ENCODE measurements around the gene CDC42EP4. TPM values are rescaled to one million over a fixed set of nuclear protein-coding genes. Genes with fewer than 3 reads are reported as not detected.

The CDC42EP4 gene
- total RNA-seq, 2 experiments from 2014 or later, result 0.58 to 1.1 TPM

GRCh38 chr17:73350864-73351263, 39.1 kb upstream of the CDC42EP4 start:
- Mint-ChIP-seq H3K27ac (no peak overlapping the region), H3K4me3 (no peak overlapping the region), H3K27me3 (ENCODE audit: low read depth) (no peaks in the 10 kb centered on the region), H3K36me3 (ENCODE audit: low read depth) (no peaks in the 10 kb centered on the region), H3K9me3 (ENCODE audit: insufficient read depth) (no peaks in the 10 kb centered on the region), H3K4me1 (ENCODE audit: low read depth) (no peaks in the 10 kb centered on the region)
- ChIA-PET POLR2A (no interaction called here), CTCF (no interaction called here)
- no peak for ATAC-seq
- no peak for DNase-seq

DNA sequence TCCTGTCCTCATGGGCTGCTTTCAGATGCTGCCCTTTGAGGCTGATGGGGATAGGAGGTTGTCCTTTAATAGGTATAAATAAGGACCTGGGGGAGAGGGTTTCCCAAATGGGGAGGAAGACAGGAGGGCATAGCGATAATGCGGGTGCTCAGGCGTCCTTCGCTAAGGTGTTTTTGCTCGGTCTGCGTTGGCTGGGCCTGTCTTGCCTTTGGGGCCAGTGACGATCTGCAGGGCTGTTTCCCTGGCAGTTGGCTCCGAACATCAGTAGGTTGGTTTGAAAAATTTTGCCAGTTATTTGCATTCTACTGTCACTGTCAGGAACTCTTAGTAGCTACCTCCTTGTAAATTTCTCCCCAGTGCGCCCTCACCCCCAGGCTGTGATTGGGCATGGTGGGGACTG, 37.8 kb upstream of the CDC42EP4 start:
- Mint-ChIP-seq H3K27me3 (ENCODE audit: low read depth) (no peaks in the 10 kb centered on the region), H3K36me3 (ENCODE audit: low read depth) (no peaks in the 10 kb centered on the region), H3K9me3 (ENCODE audit: insufficient read depth) (no peaks in the 10 kb centered on the region), H3K27ac (no peak overlapping the region), H3K4me1 (ENCODE audit: low read depth) (no peaks in the 10 kb centered on the region), H3K4me3 (no peak overlapping the region)
- ChIA-PET CTCF (no interaction called here), POLR2A (no interaction called here)
- DNase-seq, result no peak
- no peak for ATAC-seq

DNA sequence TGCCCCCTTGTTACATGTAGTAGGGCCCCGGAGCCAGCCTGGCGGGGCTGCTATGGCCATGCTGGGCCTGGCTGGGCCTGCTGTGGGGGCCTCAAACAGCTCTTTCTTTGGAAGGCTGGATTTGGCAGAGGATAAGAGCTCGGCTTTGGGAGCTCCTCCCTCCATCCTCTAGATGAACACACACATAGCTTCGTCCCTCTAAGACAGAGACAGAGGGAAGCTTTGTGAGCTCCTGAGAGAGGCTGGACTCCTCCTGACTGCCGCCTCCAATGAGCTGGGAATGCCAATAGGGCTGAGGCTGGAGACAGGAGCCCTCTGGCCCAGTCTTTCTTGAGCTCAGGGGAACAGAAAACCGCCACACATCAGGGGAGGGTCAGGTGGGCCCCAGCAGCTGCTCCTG, 37.3 kb upstream of the CDC42EP4 start:
- no peak for ATAC-seq

GRCh38 chr17:73348829-73349095, 37.0 kb upstream of the CDC42EP4 start:
- no peaks in the 10 kb centered on the region for H3K4me1 Mint-ChIP-seq (ENCODE audit: low read depth)
- no peaks in the 10 kb centered on the region for H3K36me3 Mint-ChIP-seq (ENCODE audit: low read depth)
- H3K4me3 Mint-ChIP-seq, result no peak overlapping the region
- ATAC-seq (no peak), DNase-seq (no peak)
- ChIA-PET POLR2A (no interaction called here), CTCF (no interaction called here)
- H3K27ac Mint-ChIP-seq, result no peak overlapping the region
- no peaks in the 10 kb centered on the region for H3K9me3 Mint-ChIP-seq (ENCODE audit: insufficient read depth)
- no peaks in the 10 kb centered on the region for H3K27me3 Mint-ChIP-seq (ENCODE audit: low read depth)

More for the DNA sequence above, 37.3 kb upstream of the CDC42EP4 start:
- no peaks in the 10 kb centered on the region for H3K9me3 Mint-ChIP-seq (ENCODE audit: insufficient read depth)
- DNase-seq, result no peak
- no peaks in the 10 kb centered on the region for H3K36me3 Mint-ChIP-seq (ENCODE audit: low read depth)
- H3K27me3 Mint-ChIP-seq (ENCODE audit: low read depth), result no peaks in the 10 kb centered on the region
- no peak overlapping the region for H3K27ac Mint-ChIP-seq
- no peak overlapping the region for H3K4me3 Mint-ChIP-seq
- ChIA-PET CTCF (no interaction called here), POLR2A (no interaction called here)
- no peaks in the 10 kb centered on the region for H3K4me1 Mint-ChIP-seq (ENCODE audit: low read depth)

DNA sequence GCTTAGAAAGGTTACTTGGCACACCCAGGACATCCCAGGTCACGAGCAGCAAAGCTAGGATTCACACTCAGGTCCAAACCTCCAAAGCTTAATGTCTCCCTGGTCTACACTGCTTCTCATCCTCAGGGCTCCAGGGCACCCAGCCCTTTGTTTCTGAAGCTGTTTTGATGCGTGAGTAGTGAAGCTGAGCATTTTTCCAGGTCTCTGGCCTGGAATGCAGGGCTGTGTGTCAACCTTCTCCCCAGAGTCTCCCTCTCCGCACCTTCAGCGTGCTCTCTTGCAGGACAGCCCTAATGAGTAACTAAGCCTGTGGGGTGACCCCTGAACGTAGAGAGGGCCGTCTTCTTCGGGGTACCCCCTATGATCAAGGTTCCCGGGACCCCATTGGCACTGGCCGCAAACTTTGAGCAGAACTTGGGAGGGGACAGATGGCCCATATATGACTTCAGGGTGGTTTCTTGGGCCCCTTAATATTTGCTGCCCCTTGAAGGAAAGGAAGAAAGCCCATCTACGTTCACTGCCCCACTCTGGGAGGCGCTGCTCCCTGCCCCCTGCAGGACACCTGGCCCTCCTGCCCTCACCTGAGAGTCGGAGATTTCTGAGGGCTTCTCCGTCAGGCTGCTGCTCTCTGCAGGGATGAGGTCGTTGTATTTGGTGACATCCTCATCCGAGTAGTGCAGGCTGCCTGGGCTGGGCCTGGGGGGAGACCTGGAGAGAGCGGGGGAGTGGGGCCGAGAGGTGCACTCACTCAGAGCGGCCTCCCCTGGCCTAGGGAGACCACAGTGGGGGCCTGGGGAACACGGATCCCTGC, 36.4 kb upstream of the CDC42EP4 start:
- no peaks in the 10 kb centered on the region for H3K9me3 Mint-ChIP-seq (ENCODE audit: insufficient read depth)
- CTCF ChIA-PET, result interaction anchor here (1.6 kb wide), 1 partner anchor 22 kb away, joined by 5 read pairs; no protein-coding TSS in a partner anchor
- DNase-seq, result no peak
- no peaks in the 10 kb centered on the region for H3K4me1 Mint-ChIP-seq (ENCODE audit: low read depth)
- no peak for ATAC-seq
- POLR2A ChIA-PET, result no interaction called here
- no peak overlapping the region for H3K4me3 Mint-ChIP-seq
- H3K27ac Mint-ChIP-seq, result no peak overlapping the region
- H3K27me3 Mint-ChIP-seq (ENCODE audit: low read depth), result no peaks in the 10 kb centered on the region
- H3K36me3 Mint-ChIP-seq (ENCODE audit: low read depth), result no peaks in the 10 kb centered on the region

DNA sequence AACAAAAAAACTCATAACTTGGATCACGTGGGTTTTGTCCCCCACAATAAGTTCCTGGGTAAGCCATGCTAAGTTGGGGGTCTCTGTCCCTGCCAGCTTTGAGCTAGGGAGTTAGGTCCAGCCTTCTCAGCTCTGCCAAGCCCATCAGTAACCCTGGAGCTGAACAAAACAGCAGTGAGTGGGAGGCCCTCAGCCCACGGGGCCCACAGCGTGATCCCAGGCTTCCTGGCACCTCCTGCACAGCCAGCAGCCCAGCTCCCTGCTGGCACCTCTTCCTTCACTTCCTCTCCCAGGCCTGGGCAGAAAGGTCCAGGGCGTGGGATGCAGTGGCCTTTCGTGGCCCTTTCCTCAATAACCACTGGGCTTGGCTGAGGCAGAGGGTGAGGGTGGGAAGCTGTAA, 35.5 kb upstream of the CDC42EP4 start:
- POLR2A ChIA-PET, result no interaction called here
- Mint-ChIP-seq H3K27ac (no peak overlapping the region), H3K4me3 (no peak overlapping the region), H3K9me3 (ENCODE audit: insufficient read depth) (no peaks in the 10 kb centered on the region), H3K27me3 (ENCODE audit: low read depth) (no peaks in the 10 kb centered on the region), H3K4me1 (ENCODE audit: low read depth) (no peaks in the 10 kb centered on the region), H3K36me3 (ENCODE audit: low read depth) (no peaks in the 10 kb centered on the region)
- ATAC-seq (no peak), DNase-seq (no peak)
- CTCF ChIA-PET, result interaction anchor here (1.6 kb wide), 1 partner anchor 23 kb away, joined by 5 read pairs; no protein-coding TSS in a partner anchor

- ChIA-PET CTCF (interaction anchor here (1.6 kb wide), 1 partner anchor 24 kb away, joined by 5 read pairs; no protein-coding TSS in a partner anchor), POLR2A (no interaction called here)
- H3K27me3 Mint-ChIP-seq (ENCODE audit: low read depth), result no peaks in the 10 kb centered on the region
- H3K4me3 Mint-ChIP-seq, result no peak overlapping the region
- no peak overlapping the region for H3K27ac Mint-ChIP-seq
- H3K36me3 Mint-ChIP-seq (ENCODE audit: low read depth), result no peaks in the 10 kb centered on the region
- DNase-seq (no peak), ATAC-seq (no peak)
- no peaks in the 10 kb centered on the region for H3K4me1 Mint-ChIP-seq (ENCODE audit: low read depth)
- H3K9me3 Mint-ChIP-seq (ENCODE audit: insufficient read depth), result no peaks in the 10 kb centered on the region
Measured at GRCh38 chr17:73346501-73347162, 34.8 kb upstream of the CDC42EP4 start.

- H3K27me3 Mint-ChIP-seq (ENCODE audit: low read depth), result no peaks in the 10 kb centered on the region
- DNase-seq (no peak), ATAC-seq (no peak)
- no peaks in the 10 kb centered on the region for H3K36me3 Mint-ChIP-seq (ENCODE audit: low read depth)
- POLR2A ChIA-PET, result interaction anchor here (0.6 kb wide), 1 partner anchor 1745 kb away, joined by 4 read pairs; no protein-coding TSS in a partner anchor
- no peaks in the 10 kb centered on the region for H3K4me1 Mint-ChIP-seq (ENCODE audit: low read depth)
- H3K4me3 Mint-ChIP-seq, result no peak overlapping the region
- H3K27ac Mint-ChIP-seq, result no peak overlapping the region
- CTCF ChIA-PET, result no interaction called here
- no peaks in the 10 kb centered on the region for H3K9me3 Mint-ChIP-seq (ENCODE audit: insufficient read depth)
Measured at GRCh38 chr17:73343739-73344454, 32.1 kb upstream of the CDC42EP4 start.

DNA sequence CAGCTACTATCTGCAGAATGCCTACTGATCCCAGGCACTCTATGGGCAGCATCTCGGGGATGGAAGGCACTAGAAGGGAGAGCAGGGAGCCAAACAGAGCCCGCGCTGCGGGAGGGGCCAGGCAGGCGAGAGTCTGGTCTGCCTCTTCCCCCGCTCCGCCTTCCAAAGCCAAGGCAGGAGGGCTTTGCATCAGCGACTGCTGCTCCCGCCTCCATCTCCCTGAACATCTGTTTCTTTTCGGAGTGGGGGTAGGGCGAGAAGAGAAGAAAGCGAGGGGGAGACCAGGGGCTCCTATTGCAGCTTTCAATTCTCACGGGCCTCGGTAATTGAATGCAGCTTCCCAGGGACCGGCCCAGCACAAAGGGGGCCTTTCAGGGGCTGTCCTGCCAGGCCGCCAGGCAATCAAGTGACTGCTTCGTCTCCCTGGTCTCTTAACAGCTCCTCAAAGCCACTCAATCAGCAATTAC, 31.4 kb upstream of the CDC42EP4 start:
- H3K9me3 Mint-ChIP-seq (ENCODE audit: insufficient read depth), result no peaks in the 10 kb centered on the region
- ChIA-PET CTCF (interaction anchor here (0.7 kb wide), 1 partner anchor 27 kb away, joined by 3 read pairs; no protein-coding TSS in a partner anchor), POLR2A (no interaction called here)
- no peaks in the 10 kb centered on the region for H3K27me3 Mint-ChIP-seq (ENCODE audit: low read depth)
- H3K4me1 Mint-ChIP-seq (ENCODE audit: low read depth), result no peaks in the 10 kb centered on the region
- no peak for ATAC-seq
- no peak for DNase-seq
- no peak overlapping the region for H3K27ac Mint-ChIP-seq
- no peak overlapping the region for H3K4me3 Mint-ChIP-seq
- no peaks in the 10 kb centered on the region for H3K36me3 Mint-ChIP-seq (ENCODE audit: low read depth)

DNA sequence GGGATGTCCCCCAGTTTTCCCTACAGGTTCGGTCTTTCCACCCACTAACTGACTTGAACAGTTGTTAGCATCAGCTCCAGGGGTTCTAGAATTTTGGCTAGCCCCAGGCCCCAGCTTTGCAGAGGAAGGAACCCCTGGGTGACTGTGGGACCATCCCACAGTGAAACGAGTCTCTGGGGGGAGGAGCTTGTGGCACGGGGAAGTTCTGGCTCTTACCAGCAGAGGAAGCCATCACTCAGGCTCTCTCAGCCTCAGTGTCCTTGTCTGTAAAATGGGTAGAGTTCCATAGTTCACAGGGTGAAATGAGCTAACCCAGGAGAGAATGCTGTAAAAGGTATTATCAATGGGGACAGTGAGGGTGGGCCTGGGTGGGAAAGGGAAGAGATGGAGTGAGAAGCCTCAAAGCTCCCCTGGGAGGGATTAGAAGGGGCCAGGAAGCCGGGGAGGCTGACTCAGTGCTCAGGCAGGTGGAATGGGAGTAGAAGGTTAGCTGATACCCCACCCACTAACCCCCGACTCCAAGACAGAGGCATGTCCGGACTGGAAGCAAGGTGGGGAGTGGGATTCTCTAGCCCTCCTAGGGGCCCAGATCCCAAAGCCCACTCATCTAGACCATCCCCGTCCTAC, 30.9 kb upstream of the CDC42EP4 start:
- H3K27me3 Mint-ChIP-seq (ENCODE audit: low read depth), result no peaks in the 10 kb centered on the region
- ChIA-PET POLR2A (no interaction called here), CTCF (interaction anchor here (0.7 kb wide), 1 partner anchor 27 kb away, joined by 3 read pairs; no protein-coding TSS in a partner anchor)
- H3K9me3 Mint-ChIP-seq (ENCODE audit: insufficient read depth), result no peaks in the 10 kb centered on the region
- H3K27ac Mint-ChIP-seq, result no peak overlapping the region
- DNase-seq (no peak), ATAC-seq (no peak)
- H3K4me1 Mint-ChIP-seq (ENCODE audit: low read depth), result no peaks in the 10 kb centered on the region
- H3K4me3 Mint-ChIP-seq, result no peak overlapping the region
- no peaks in the 10 kb centered on the region for H3K36me3 Mint-ChIP-seq (ENCODE audit: low read depth)

GRCh38 chr17:73342050-73342522, 30.3 kb upstream of the CDC42EP4 start:
- Mint-ChIP-seq H3K9me3 (ENCODE audit: insufficient read depth) (no peaks in the 10 kb centered on the region), H3K4me3 (no peak overlapping the region), H3K27me3 (ENCODE audit: low read depth) (no peaks in the 10 kb centered on the region), H3K27ac (no peak overlapping the region), H3K4me1 (ENCODE audit: low read depth) (no peaks in the 10 kb centered on the region), H3K36me3 (ENCODE audit: low read depth) (no peaks in the 10 kb centered on the region)
- ChIA-PET POLR2A (no interaction called here), CTCF (interaction anchor here (0.7 to 0.8 kb wide), 2 partner anchors 28 kb away, joined by 3 read pairs; no protein-coding TSS in a partner anchor)
- ATAC-seq, result no peak
- DNase-seq, result no peak

All from activated CD8-positive, alpha-beta T cell treated with anti-CD3 and anti-CD28 coated beads, Interleukin-2, amount 10 ng/mL, durations not matched to agents 7 days and 5 days (primary cell).